IgD-negative memory B cell (primary cell): ENCODE data around the gene MAGI1. TPM values are rescaled to one million over a fixed set of nuclear protein-coding genes. Genes with fewer than 3 reads are reported as not detected.
A peak's percentile ranks its signal among the peaks of the same experiment; 100 is the strongest.
"Not testable (repeated sequence)": the region's sequence is repeated elsewhere in the genome, so short reads cannot be mapped to it uniquely, and the experiment has no call there.

Experiments used
- H3K27ac Mint-ChIP-seq, 3 donors: one replicate each; pipeline ENCODE4 v1.8.0; 2020 to 2022; ENCODE audit warnings: mild to moderate bottlenecking in 3 of 3, mixed read lengths in 3 of 3, moderate library complexity in 1 of 3
- H3K27me3 Mint-ChIP-seq: one replicate; pipeline ENCODE4 v1.8.0; 2021; ENCODE audit warnings: mixed read lengths
- H3K36me3 Mint-ChIP-seq: one replicate; pipeline ENCODE4 v1.8.0; 2020; ENCODE audit warnings: mild to moderate bottlenecking, mixed read lengths
- H3K4me1 Mint-ChIP-seq, 3 donors: one replicate each; pipeline ENCODE4 v1.8.0; 2020 to 2022; ENCODE audit warnings: mixed read lengths in 3 of 3, mild to moderate bottlenecking in 1 of 3
- H3K4me3 Mint-ChIP-seq, 4 donors: one replicate each; pipeline ENCODE4 v1.8.0; 2020 to 2022; ENCODE audit warnings: mild to moderate bottlenecking in 4 of 4, mixed read lengths in 4 of 4, moderate library complexity in 3 of 4
- H3K9me3 Mint-ChIP-seq, 3 donors: one replicate each; pipeline ENCODE4 v1.8.0; 2020 to 2021; ENCODE audit warnings: mixed read lengths in 3 of 3, mild to moderate bottlenecking in 1 of 3
- polyA plus RNA-seq: library from polyadenylated mRNA; unstranded; fragments of 300-500 nt; fragmentation: Illumina TruSeq; gene quantifications from one replicate; pipeline ENCODE4 v1.2.3, GENCODE V29; 2021

Gene MAGI1
- polyA plus RNA-seq, 1 donor from 2014 or later: 1.3 TPM

- H3K27ac Mint-ChIP-seq: no peak overlapping the region
- peaks cover 20% of the 10 kb centered on the region for H3K27me3 Mint-ChIP-seq
- peaks cover 2% of the 10 kb centered on the region for H3K36me3 Mint-ChIP-seq
- peaks cover 0 to 4% (median 2%) of the 10 kb centered on the region in 3 donors for H3K9me3 Mint-ChIP-seq
- H3K4me1 Mint-ChIP-seq: peaks cover 0 to 7% (median 4%) of the 10 kb centered on the region in 3 donors
- H3K4me3 Mint-ChIP-seq: peak overlapping the region in 1 of 4 donors; percentile 63
These were observed 5.2 kb downstream of the MAGI1 start for GRCh38 chr3:66033241-66034138.

- peaks cover 0 to 4% (median 2%) of the 10 kb centered on the region in 3 donors for H3K9me3 Mint-ChIP-seq
- peaks cover 2% of the 10 kb centered on the region for H3K36me3 Mint-ChIP-seq
- no peaks in the 10 kb centered on the region for H3K4me1 Mint-ChIP-seq
- no peak overlapping the region for H3K4me3 Mint-ChIP-seq
- no peak overlapping the region for H3K27ac Mint-ChIP-seq
- H3K27me3 Mint-ChIP-seq: peaks cover 1% of the 10 kb centered on the region
These were observed 7.5 kb downstream of the MAGI1 start for GRCh38 chr3:66031102-66031698.

- Mint-ChIP-seq H3K9me3 (peaks cover 0 to 2% (median under 1%) of the 10 kb centered on the region in 3 donors), H3K4me3 (no peak overlapping the region), H3K27me3 (no peaks in the 10 kb centered on the region), H3K27ac (no peak overlapping the region), H3K4me1 (no peaks in the 10 kb centered on the region), H3K36me3 (no peaks in the 10 kb centered on the region)
These were observed 9.3 kb downstream of the MAGI1 start for GRCh38 chr3:66029443-66029842.

GRCh38 chr3:66029014-66029413 is 9.7 kb downstream of the MAGI1 start:
- no peak overlapping the region for H3K4me3 Mint-ChIP-seq
- no peaks in the 10 kb centered on the region for H3K4me1 Mint-ChIP-seq
- no peaks in the 10 kb centered on the region for H3K27me3 Mint-ChIP-seq
- no peak overlapping the region for H3K27ac Mint-ChIP-seq
- no peaks in the 10 kb centered on the region for H3K36me3 Mint-ChIP-seq
- peaks cover 0 to 2% (median 0%) of the 10 kb centered on the region in 3 donors for H3K9me3 Mint-ChIP-seq

- Mint-ChIP-seq H3K9me3 (peaks cover 0 to 2% (median 0%) of the 10 kb centered on the region in 3 donors), H3K4me3 (no peak overlapping the region), H3K36me3 (no peaks in the 10 kb centered on the region)
These were observed 10.3 kb downstream of the MAGI1 start for GRCh38 chr3:66028457-66028856.

GRCh38 chr3:66027099-66027498 is 11.6 kb downstream of the MAGI1 start:
- H3K9me3 Mint-ChIP-seq, H3K36me3 Mint-ChIP-seq, H3K4me1 Mint-ChIP-seq, H3K27me3 Mint-ChIP-seq, H3K27ac Mint-ChIP-seq: not testable (repeated sequence)
- peak overlapping the region in 1 of 4 donors; percentile 32 for H3K4me3 Mint-ChIP-seq

More at GRCh38 chr3:66028457-66028856, 10.3 kb downstream of the MAGI1 start:
- no peaks in the 10 kb centered on the region for H3K4me1 Mint-ChIP-seq
- H3K27me3 Mint-ChIP-seq: peaks cover 2% of the 10 kb centered on the region
- H3K27ac Mint-ChIP-seq: no peak overlapping the region

- H3K4me3 Mint-ChIP-seq: no peak overlapping the region
- no peaks in the 10 kb centered on the region for H3K4me1 Mint-ChIP-seq
- H3K36me3 Mint-ChIP-seq: no peaks in the 10 kb centered on the region
- H3K27ac Mint-ChIP-seq: no peak overlapping the region
- H3K27me3 Mint-ChIP-seq: peaks cover 4% of the 10 kb centered on the region
- H3K9me3 Mint-ChIP-seq: no peaks in the 10 kb centered on the region
These were observed 14.9 kb downstream of the MAGI1 start for GRCh38 chr3:66023738-66024385.

GRCh38 chr3:66023229-66023628 is 15.5 kb downstream of the MAGI1 start:
- Mint-ChIP-seq H3K27me3 (peaks cover 4% of the 10 kb centered on the region), H3K27ac (no peak overlapping the region), H3K4me3 (no peak overlapping the region), H3K36me3 (no peaks in the 10 kb centered on the region), H3K9me3 (no peaks in the 10 kb centered on the region), H3K4me1 (no peaks in the 10 kb centered on the region)

GRCh38 chr3:66021731-66022131 is 17.0 kb downstream of the MAGI1 start:
- no peaks in the 10 kb centered on the region for H3K4me1 Mint-ChIP-seq
- H3K36me3 Mint-ChIP-seq: no peaks in the 10 kb centered on the region
- no peak overlapping the region for H3K27ac Mint-ChIP-seq
- no peak overlapping the region for H3K4me3 Mint-ChIP-seq
- H3K27me3 Mint-ChIP-seq: peaks cover 4% of the 10 kb centered on the region
- no peaks in the 10 kb centered on the region for H3K9me3 Mint-ChIP-seq

GRCh38 chr3:66019896-66020295 is 18.8 kb downstream of the MAGI1 start:
- Mint-ChIP-seq H3K9me3 (no peaks in the 10 kb centered on the region), H3K27ac (no peak overlapping the region), H3K4me1 (no peaks in the 10 kb centered on the region), H3K36me3 (no peaks in the 10 kb centered on the region), H3K4me3 (no peak overlapping the region), H3K27me3 (peaks cover 4% of the 10 kb centered on the region)

GRCh38 chr3:66018057-66019033 is 20.4 kb downstream of the MAGI1 start:
- Mint-ChIP-seq H3K36me3 (no peaks in the 10 kb centered on the region), H3K4me1 (no peaks in the 10 kb centered on the region), H3K9me3 (peaks cover 0 to 4% (median 0%) of the 10 kb centered on the region in 3 donors), H3K27me3 (peaks cover 1% of the 10 kb centered on the region), H3K27ac (no peak overlapping the region), H3K4me3 (no peak overlapping the region)

- no peaks in the 10 kb centered on the region for H3K4me1 Mint-ChIP-seq
- H3K9me3 Mint-ChIP-seq: peaks cover 0 to 4% (median 0%) of the 10 kb centered on the region in 3 donors
- H3K36me3 Mint-ChIP-seq: no peaks in the 10 kb centered on the region
- H3K27me3 Mint-ChIP-seq: no peaks in the 10 kb centered on the region
- no peak overlapping the region for H3K4me3 Mint-ChIP-seq
- H3K27ac Mint-ChIP-seq: no peak overlapping the region
These were observed 21.1 kb downstream of the MAGI1 start for GRCh38 chr3:66017591-66017990.

GRCh38 chr3:66017084-66017483 is 21.6 kb downstream of the MAGI1 start:
- Mint-ChIP-seq H3K27me3 (no peaks in the 10 kb centered on the region), H3K36me3 (no peaks in the 10 kb centered on the region), H3K4me3 (no peak overlapping the region), H3K4me1 (no peaks in the 10 kb centered on the region), H3K9me3 (peaks cover 0 to 4% (median 0%) of the 10 kb centered on the region in 3 donors), H3K27ac (no peak overlapping the region)

GRCh38 chr3:66015841-66016240 is 22.9 kb downstream of the MAGI1 start:
- Mint-ChIP-seq H3K4me1 (no peaks in the 10 kb centered on the region), H3K27ac (no peak overlapping the region), H3K9me3 (peaks cover 0 to 4% (median 0%) of the 10 kb centered on the region in 3 donors), H3K36me3 (no peaks in the 10 kb centered on the region), H3K27me3 (peaks cover 2% of the 10 kb centered on the region), H3K4me3 (no peak overlapping the region)
